Gastroesophageal sphincter (tissue), 4 donors: ENCODE measurements around the gene MYOM1. TPM values are rescaled to one million over a fixed set of nuclear protein-coding genes. Genes with fewer than 3 reads are reported as not detected.

Experiments
- ATAC-seq: fragments of 150-250 bp; one replicate; pipeline ENCODE4 v1.9.1; 2016; ENCODE audit warnings: mild to moderate bottlenecking, moderate library complexity
- H3K27ac ChIP-seq, 4 donors: fragments of 200-600 bp; sonication (generic) in 3 of 4; 1 replicate in 3 of 4; 2 replicates in 1 of 4; pipeline ENCODE4 v1.5.1; 2016 to 2019
- H3K27me3 ChIP-seq: fragments of 200-600 bp; sonication (generic); one replicate; pipeline ENCODE4 v1.5.1; 2019
- H3K36me3 ChIP-seq, 2 donors: fragments of 200-600 bp; sonication (generic); one replicate each; pipeline ENCODE4 v1.5.1; 2019; ENCODE audit warnings: control low read depth in 1 of 2
- H3K4me1 ChIP-seq, 3 donors: fragments of 200-600 bp; sonication (generic); 1 replicate in 2 of 3; 2 replicates in 1 of 3; pipeline ENCODE4 v1.5.1; 2016 to 2019; ENCODE audit warnings: control low read depth in 2 of 3
- H3K4me3 ChIP-seq, 2 donors: fragments of 200-600 bp; sonication (generic); one replicate each; pipeline ENCODE4 v1.5.1; 2019; ENCODE audit warnings: mild to moderate bottlenecking in 1 of 2, moderate library complexity in 1 of 2
- H3K9me3 ChIP-seq, 3 donors: fragments of 200-600 bp; sonication (generic); one replicate each; pipeline ENCODE4 v1.5.1; 2017 to 2019; ENCODE audit warnings: control low read depth in 2 of 3
- CTCF ChIP-seq, 4 experiments: fragments of 200-600 bp in 2 of 4; fragments of 450-650 bp in 2 of 4; sonication (generic) in 1 of 4; IDR thresholded peaks; one replicate each; pipeline ENCODE4 v1.5.1; 2017 to 2019; ENCODE audit warnings: antibody characterized with exemption in 4 of 4, mild to moderate bottlenecking in 2 of 4, moderate library complexity in 2 of 4
- EP300 ChIP-seq: sonication (generic); formaldehyde crosslinking; IDR thresholded peaks from one replicate; pipeline ENCODE4 v1.6.1; 2017; ENCODE audit warnings: antibody characterized with exemption, mild to moderate bottlenecking
- POLR2A ChIP-seq, 2 donors: fragments of 450-650 bp; IDR thresholded peaks; one replicate each; pipeline ENCODE4 v1.6.1; 2017; ENCODE audit warnings: antibody characterized with exemption in 2 of 2, mild to moderate bottlenecking in 2 of 2, moderate library complexity in 1 of 2
- POLR2AphosphoS5 ChIP-seq: sonication (generic); formaldehyde crosslinking; IDR thresholded peaks from one replicate; pipeline ENCODE4 v1.6.1; 2017; ENCODE audit warnings: antibody characterized with exemption
- WGBS, 2 donors: methylation state at CpG; one replicate each; pipeline ENCODE4 v1.1.5; 2018; ENCODE audit warnings: low coverage in 1 of 2; 5-methylcytosine and 5-hydroxymethylcytosine counted together
- total RNA-seq, 4 donors: library from RNA; depleted of rRNA; stranded (reverse); fragments of >200 nt; gene quantifications; one replicate each; pipeline ENCODE4 v1.1.0, GENCODE V29; 2016

Gene MYOM1
- total RNA-seq, 4 donors from 2014 or later = 14.8 to 37.6 (median 24.6) TPM

- TF ChIP-seq POLR2A (IDR thresholded peaks at IDR 0.05) (no peak), CTCF (IDR thresholded peaks at IDR 0.05) (no peak), EP300 (no peak), POLR2AphosphoS5 (no peak)
- Histone ChIP-seq H3K9me3 (no peaks in the 10 kb centered on the region), H3K4me3 (no peak overlapping the region), H3K36me3 (no peaks in the 10 kb centered on the region), H3K4me1 (no peaks in the 10 kb centered on the region), H3K27ac (no peak overlapping the region), H3K27me3 (no peaks in the 10 kb centered on the region)
- WGBS, 2 donors = 53 to 60% methylated on average over 5 of the region's 5 CpGs
- no peak for ATAC-seq
Measured at GRCh38 chr18:3234457-3234856, 14.7 kb upstream of the MYOM1 start.

- Histone ChIP-seq H3K9me3 (no peaks in the 10 kb centered on the region), H3K27ac (no peak overlapping the region), H3K27me3 (no peaks in the 10 kb centered on the region), H3K36me3 (no peaks in the 10 kb centered on the region), H3K4me1 (no peaks in the 10 kb centered on the region), H3K4me3 (no peak overlapping the region)
- no peak for TF ChIP-seq POLR2AphosphoS5
- no peak for TF ChIP-seq EP300
- TF ChIP-seq POLR2A (IDR thresholded peaks at IDR 0.05) = no peak
- no peak for TF ChIP-seq CTCF (IDR thresholded peaks at IDR 0.05)
- whole genome bisulfite sequencing, 2 donors = 82 to 91% methylated on average over 3 to 4 of the region's 4 CpGs
- ATAC-seq = no peak
Measured at GRCh38 chr18:3233433-3234168, 13.8 kb upstream of the MYOM1 start.

GRCh38 chr18:3233004-3233403 is 13.2 kb upstream of the MYOM1 start:
- 78 to 80% methylated on average over 1 of the region's 1 CpG for WGBS, 2 donors
- H3K9me3 ChIP-seq = no peaks in the 10 kb centered on the region
- H3K4me3 ChIP-seq = no peak overlapping the region
- no peaks in the 10 kb centered on the region for H3K27me3 ChIP-seq
- H3K27ac ChIP-seq = no peak overlapping the region
- TF ChIP-seq CTCF (IDR thresholded peaks at IDR 0.05) (no peak), POLR2A (IDR thresholded peaks at IDR 0.05) (no peak), POLR2AphosphoS5 (no peak), EP300 (no peak)
- no peak for ATAC-seq
- H3K4me1 ChIP-seq = no peaks in the 10 kb centered on the region
- H3K36me3 ChIP-seq = no peaks in the 10 kb centered on the region

- WGBS, 2 donors = 77 to 80% methylated on average over 6 to 9 of the region's 9 CpGs
- H3K9me3 ChIP-seq = no peaks in the 10 kb centered on the region
- H3K36me3 ChIP-seq = no peaks in the 10 kb centered on the region
- TF ChIP-seq CTCF (IDR thresholded peaks at IDR 0.05) (no peak), POLR2AphosphoS5 (no peak), POLR2A (IDR thresholded peaks at IDR 0.05) (no peak), EP300 (no peak)
- H3K4me3 ChIP-seq = no peak overlapping the region
- ATAC-seq = no peak
- H3K4me1 ChIP-seq = no peaks in the 10 kb centered on the region
- H3K27ac ChIP-seq = no peak overlapping the region
- H3K27me3 ChIP-seq = no peaks in the 10 kb centered on the region
Measured at GRCh38 chr18:3230401-3231334, 10.9 kb upstream of the MYOM1 start.
